Stimulated activated naive CD8-positive, alpha-beta T cell treated with anti-CD3 and anti-CD28 coated beads, Interleukin-15, amount 100 ng/mL, for 72 hours (primary cell): ENCODE results near the gene GALNT3.

Experiments
- ATAC-seq: fragments of 150-1000 bp; cut with Tn5 transposase; 2 replicates; pipeline ENCODE4 v1.10.0; 2021; ENCODE audit warnings: mild to moderate bottlenecking, moderate library complexity
- DNase-seq, 2 donors: peaks; one replicate each; pipeline ENCODE4 v3.0.0; 2021 to 2022
- H3K27ac Mint-ChIP-seq, 2 donors: one replicate each; pipeline ENCODE4 v1.8.0; 2022; ENCODE audit warnings: mild to moderate bottlenecking in 2 of 2, mixed read lengths in 2 of 2, moderate library complexity in 2 of 2
- H3K27me3 Mint-ChIP-seq: one replicate; pipeline ENCODE4 v1.8.0; 2022; ENCODE audit warnings: mixed read lengths
- H3K4me1 Mint-ChIP-seq: one replicate; pipeline ENCODE4 v1.8.0; 2022; ENCODE audit warnings: mild to moderate bottlenecking, mixed read lengths
- H3K4me3 Mint-ChIP-seq, 2 donors: one replicate each; pipeline ENCODE4 v1.8.0; 2022; ENCODE audit warnings: mild to moderate bottlenecking in 2 of 2, mixed read lengths in 2 of 2, moderate library complexity in 1 of 2
- H3K9me3 Mint-ChIP-seq, 2 donors: one replicate each; pipeline ENCODE4 v1.8.0; 2022; ENCODE audit warnings: mixed read lengths in 2 of 2

GALNT3 gene

GRCh38 chr2:165811592-165812370 lies 17.7 kb upstream of the GALNT3 start:
- Mint-ChIP-seq H3K4me3 (no peak overlapping the region), H3K4me1 (no peaks in the 10 kb centered on the region), H3K27ac (no peak overlapping the region), H3K27me3 (no peaks in the 10 kb centered on the region), H3K9me3 (no peaks in the 10 kb centered on the region)
- ATAC-seq (no peak), DNase-seq (no peak)

- DNase-seq, result no peak
- H3K27ac Mint-ChIP-seq, result no peak overlapping the region
- no peaks in the 10 kb centered on the region for H3K4me1 Mint-ChIP-seq
- no peak overlapping the region for H3K4me3 Mint-ChIP-seq
- no peaks in the 10 kb centered on the region for H3K27me3 Mint-ChIP-seq
- no peaks in the 10 kb centered on the region for H3K9me3 Mint-ChIP-seq
- no peak for ATAC-seq
Measured at GRCh38 chr2:165810418-165810817, 16.4 kb upstream of the GALNT3 start.

GRCh38 chr2:165804719-165805118 lies 10.7 kb upstream of the GALNT3 start:
- Mint-ChIP-seq H3K27me3 (no peaks in the 10 kb centered on the region), H3K9me3 (peaks cover 0 to 9% of the 10 kb centered on the region in 2 donors), H3K4me3 (no peak overlapping the region), H3K27ac (no peak overlapping the region), H3K4me1 (no peaks in the 10 kb centered on the region)
- ATAC-seq (no peak), DNase-seq (no peak)

GRCh38 chr2:165803123-165803760 lies 9.2 kb upstream of the GALNT3 start:
- no peaks in the 10 kb centered on the region for H3K27me3 Mint-ChIP-seq
- H3K27ac Mint-ChIP-seq, result no peak overlapping the region
- ATAC-seq, result no peak
- no peaks in the 10 kb centered on the region for H3K4me1 Mint-ChIP-seq
- no peak for DNase-seq
- peaks cover 0 to 9% of the 10 kb centered on the region in 2 donors for H3K9me3 Mint-ChIP-seq
- H3K4me3 Mint-ChIP-seq, result no peak overlapping the region

- Mint-ChIP-seq H3K27ac (no peak overlapping the region), H3K27me3 (peaks cover 3% of the 10 kb centered on the region), H3K9me3 (peaks cover 0 to 9% of the 10 kb centered on the region in 2 donors), H3K4me1 (no peaks in the 10 kb centered on the region), H3K4me3 (no peak overlapping the region)
- ATAC-seq (no peak), DNase-seq (no peak)
Measured at GRCh38 chr2:165801176-165801575, 7.1 kb upstream of the GALNT3 start.

GRCh38 chr2:165796819-165797530 lies 2.9 kb upstream of the GALNT3 start:
- H3K27me3 Mint-ChIP-seq, result peaks cover 26% of the 10 kb centered on the region

GRCh38 chr2:165796129-165796528 lies 2.1 kb upstream of the GALNT3 start:
- Mint-ChIP-seq H3K4me3 (no peak overlapping the region), H3K27ac (no peak overlapping the region), H3K4me1 (peaks cover 22% of the 10 kb centered on the region), H3K9me3 (peaks cover 0 to 2% of the 10 kb centered on the region in 2 donors), H3K27me3 (peaks cover 32% of the 10 kb centered on the region)
- no peak for ATAC-seq
- DNase-seq, result no peak

More at GRCh38 chr2:165796819-165797530, 2.9 kb upstream of the GALNT3 start:
- peaks cover 19% of the 10 kb centered on the region for H3K4me1 Mint-ChIP-seq
- peaks cover 0 to 9% of the 10 kb centered on the region in 2 donors for H3K9me3 Mint-ChIP-seq
- DNase-seq (no peak), ATAC-seq (no peak)
- H3K4me3 Mint-ChIP-seq, result no peak overlapping the region
- no peak overlapping the region for H3K27ac Mint-ChIP-seq

- no peak for DNase-seq
- no peak for ATAC-seq
- peaks cover 32% of the 10 kb centered on the region for H3K27me3 Mint-ChIP-seq
- H3K27ac Mint-ChIP-seq, result peak overlapping the region in 1 of 2 donors; percentile 96
- peaks cover 22% of the 10 kb centered on the region for H3K4me1 Mint-ChIP-seq
- no peaks in the 10 kb centered on the region for H3K9me3 Mint-ChIP-seq
- peak overlapping the region; percentile 86 to 87 for H3K4me3 Mint-ChIP-seq
Measured at GRCh38 chr2:165795011-165795410, 964 bp upstream of the GALNT3 start.

- Mint-ChIP-seq H3K4me3 (peak overlapping the region; percentile 86 to 87), H3K9me3 (no peaks in the 10 kb centered on the region), H3K27me3 (peaks cover 32% of the 10 kb centered on the region), H3K4me1 (peaks cover 22% of the 10 kb centered on the region), H3K27ac (peak overlapping the region; percentile 96 to 97)
- DNase-seq, result peak; percentile 59 to 76
- peak; percentile 96 for ATAC-seq
Measured at GRCh38 chr2:165794536-165794928, 485 bp upstream of the GALNT3 start.

- ATAC-seq (no peak), DNase-seq (peak; percentile 5 to 11)
- Mint-ChIP-seq H3K27ac (peak overlapping the region in 1 of 2 donors; percentile 86), H3K4me3 (peak overlapping the region; percentile 86 to 87), H3K9me3 (no peaks in the 10 kb centered on the region), H3K4me1 (peaks cover 22% of the 10 kb centered on the region), H3K27me3 (peaks cover 32% of the 10 kb centered on the region)
Measured at GRCh38 chr2:165793161-165793778, 777 bp downstream of the GALNT3 start.

GRCh38 chr2:165792104-165792454 lies 2.0 kb downstream of the GALNT3 start:
- no peak overlapping the region for H3K27ac Mint-ChIP-seq
- no peak overlapping the region for H3K4me3 Mint-ChIP-seq
- H3K9me3 Mint-ChIP-seq, result no peaks in the 10 kb centered on the region
- peaks cover 32% of the 10 kb centered on the region for H3K27me3 Mint-ChIP-seq
- DNase-seq (no peak), ATAC-seq (no peak)
- H3K4me1 Mint-ChIP-seq, result peaks cover 22% of the 10 kb centered on the region

GRCh38 chr2:165791421-165792103 lies 2.5 kb downstream of the GALNT3 start:
- no peak for ATAC-seq
- no peak overlapping the region for H3K4me3 Mint-ChIP-seq
- H3K27me3 Mint-ChIP-seq, result peaks cover 32% of the 10 kb centered on the region
- no peak for DNase-seq
- peaks cover 22% of the 10 kb centered on the region for H3K4me1 Mint-ChIP-seq
- H3K9me3 Mint-ChIP-seq, result no peaks in the 10 kb centered on the region
- no peak overlapping the region for H3K27ac Mint-ChIP-seq

- H3K4me3 Mint-ChIP-seq, result no peak overlapping the region
- no peaks in the 10 kb centered on the region for H3K9me3 Mint-ChIP-seq
- peaks cover 22% of the 10 kb centered on the region for H3K4me1 Mint-ChIP-seq
- ATAC-seq, result no peak
- H3K27ac Mint-ChIP-seq, result no peak overlapping the region
- no peak for DNase-seq
- peaks cover 22% of the 10 kb centered on the region for H3K27me3 Mint-ChIP-seq
Measured at GRCh38 chr2:165790466-165790865, 3.6 kb downstream of the GALNT3 start.

- H3K27ac Mint-ChIP-seq, result no peak overlapping the region
Measured at GRCh38 chr2:165787334-165787733, 6.7 kb downstream of the GALNT3 start.

GRCh38 chr2:165779706-165780105 lies 14.3 kb downstream of the GALNT3 start:
- Mint-ChIP-seq H3K27me3 (no peaks in the 10 kb centered on the region), H3K27ac (no peak overlapping the region), H3K4me3 (no peak overlapping the region), H3K4me1 (no peaks in the 10 kb centered on the region), H3K9me3 (peaks cover 8 to 11% of the 10 kb centered on the region in 2 donors)
- ATAC-seq (no peak), DNase-seq (no peak)

More at GRCh38 chr2:165787334-165787733, 6.7 kb downstream of the GALNT3 start:
- DNase-seq (no peak), ATAC-seq (no peak)
- H3K27me3 Mint-ChIP-seq, result peaks cover 10% of the 10 kb centered on the region
- no peaks in the 10 kb centered on the region for H3K9me3 Mint-ChIP-seq
- peaks cover 6% of the 10 kb centered on the region for H3K4me1 Mint-ChIP-seq
- H3K4me3 Mint-ChIP-seq, result no peak overlapping the region
